ENCODE results near the gene MTERF4.

Gene MTERF4

DNA sequence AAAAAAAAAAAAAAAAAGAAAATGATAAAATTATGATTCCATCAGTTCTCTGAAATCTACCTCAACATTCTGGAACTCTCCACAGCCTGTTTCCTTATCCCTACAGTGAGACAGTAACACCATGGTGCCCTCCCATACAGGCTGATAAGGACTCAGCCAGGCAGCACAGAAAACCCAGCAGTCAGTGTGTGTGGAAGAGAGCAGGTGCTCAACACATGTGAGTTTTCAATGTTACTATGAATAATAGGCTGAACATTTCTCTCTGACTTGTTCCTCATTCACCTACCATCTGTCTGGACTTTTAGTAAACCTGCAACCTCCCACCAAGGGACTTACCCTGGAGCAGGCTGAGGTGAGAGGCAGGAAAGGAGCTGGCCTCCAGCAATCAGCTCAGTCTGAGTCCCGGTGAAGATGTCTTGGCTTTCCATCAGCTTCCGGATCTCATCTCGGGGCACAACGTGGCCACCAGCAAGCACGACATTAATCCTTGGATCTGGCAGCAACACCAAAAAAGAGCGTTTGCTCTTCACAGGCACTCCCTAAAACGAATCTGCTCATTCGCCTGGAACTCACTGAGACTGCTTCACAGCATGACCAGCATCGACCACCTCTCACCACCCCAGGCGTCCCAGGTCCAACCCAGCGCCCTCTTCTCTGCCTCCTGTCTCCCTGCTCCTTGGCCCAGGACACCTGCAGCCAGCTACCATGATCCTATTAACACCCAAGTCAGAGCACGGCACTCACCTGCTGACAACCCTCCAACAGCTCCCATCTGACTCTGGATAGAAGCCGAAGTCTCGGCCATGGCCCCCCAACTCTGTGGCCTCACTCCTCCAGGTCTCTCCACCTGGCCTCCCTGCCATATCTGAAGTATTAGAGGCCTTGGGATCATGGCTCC lies 30.7 kb upstream of the MTERF4 start:
- no peak for DNase-seq

- no peak for DNase-seq
These were observed 29.4 kb upstream of the MTERF4 start for GRCh38 chr2:241131531-241131930.

- no peak for DNase-seq
These were observed 28.2 kb upstream of the MTERF4 start for GRCh38 chr2:241130316-241130715.

DNA sequence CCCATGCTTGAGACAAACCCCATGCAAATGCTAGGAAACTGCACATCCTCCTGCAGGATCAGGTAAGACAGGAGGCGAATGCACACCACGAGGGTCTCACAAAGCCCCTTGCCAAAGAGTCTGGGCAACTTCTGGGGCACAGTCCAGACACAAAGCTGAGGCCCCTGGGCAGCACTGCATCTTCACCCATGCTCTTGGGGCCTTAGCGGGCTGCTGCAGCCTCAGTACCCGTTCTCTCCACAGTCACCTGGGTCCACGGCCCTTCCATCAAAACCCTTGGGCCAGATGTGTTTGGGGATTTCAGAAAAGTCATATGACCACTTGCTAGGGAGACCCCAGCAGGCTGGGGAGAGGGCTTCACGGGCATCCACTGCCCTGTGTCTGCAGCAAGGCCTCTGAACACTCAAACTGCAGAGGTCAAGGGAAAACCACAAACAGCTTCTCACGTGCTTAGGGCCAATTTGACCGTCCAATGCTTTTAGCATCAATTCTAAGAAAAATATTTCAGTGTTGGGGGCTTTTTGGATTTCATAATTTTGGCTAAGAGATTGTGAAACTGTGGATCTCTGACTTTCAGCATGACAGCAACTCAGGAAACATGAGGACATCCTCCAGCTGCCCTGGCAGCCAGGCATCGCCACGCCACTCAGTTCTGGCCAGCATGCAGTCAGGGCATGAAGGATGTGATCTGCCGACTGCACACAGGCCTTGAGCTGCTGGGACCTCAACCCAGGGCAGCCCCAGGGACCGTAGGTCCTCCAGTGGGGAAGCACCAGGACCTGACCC lies 27.2 kb upstream of the MTERF4 start:
- DNase-seq = no peak

DNA sequence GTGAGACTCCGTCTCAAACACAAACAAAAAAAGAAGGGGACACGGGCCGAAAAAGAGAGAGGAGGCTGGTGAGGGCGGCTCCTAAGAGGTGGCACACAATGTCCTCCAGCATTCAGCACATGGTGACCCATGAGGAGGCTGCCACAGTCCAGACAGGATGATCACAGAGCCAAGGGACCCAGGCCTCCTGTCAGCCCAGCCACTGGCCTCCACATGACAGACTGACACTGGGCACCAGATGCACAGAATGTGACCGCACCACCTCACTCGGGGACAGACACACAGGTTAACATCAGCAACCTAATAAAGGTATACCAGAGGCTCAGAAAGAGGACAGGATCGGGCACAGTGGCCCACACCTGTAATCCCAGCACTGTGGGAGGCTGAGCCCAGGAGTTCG lies 26.2 kb upstream of the MTERF4 start:
- no peak for DNase-seq

GRCh38 chr2:241126771-241127202 lies 24.7 kb upstream of the MTERF4 start:
- no peak for DNase-seq

- DNase-seq = no peak
These were observed 24.1 kb upstream of the MTERF4 start for GRCh38 chr2:241126201-241126611.

DNA sequence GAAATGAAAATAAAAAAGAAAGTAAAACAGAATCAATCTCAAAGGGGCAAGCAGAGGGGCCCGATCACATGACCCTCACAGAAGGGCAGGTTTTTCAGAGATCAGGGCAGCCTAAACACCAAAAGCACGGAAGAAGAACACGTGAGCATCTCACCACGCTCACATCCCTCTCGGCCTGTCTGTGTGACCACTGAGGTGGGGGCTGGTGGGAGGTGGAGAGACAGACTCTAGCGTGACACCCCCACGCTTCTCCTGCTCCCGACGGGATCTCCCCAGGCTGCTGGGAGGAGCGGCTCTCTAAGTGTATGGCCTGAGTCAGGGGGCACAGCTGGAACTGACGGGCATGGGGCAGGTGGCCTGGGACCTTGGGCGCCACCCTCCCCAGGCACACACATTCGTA lies 23.5 kb upstream of the MTERF4 start:
- DNase-seq = no peak

DNA sequence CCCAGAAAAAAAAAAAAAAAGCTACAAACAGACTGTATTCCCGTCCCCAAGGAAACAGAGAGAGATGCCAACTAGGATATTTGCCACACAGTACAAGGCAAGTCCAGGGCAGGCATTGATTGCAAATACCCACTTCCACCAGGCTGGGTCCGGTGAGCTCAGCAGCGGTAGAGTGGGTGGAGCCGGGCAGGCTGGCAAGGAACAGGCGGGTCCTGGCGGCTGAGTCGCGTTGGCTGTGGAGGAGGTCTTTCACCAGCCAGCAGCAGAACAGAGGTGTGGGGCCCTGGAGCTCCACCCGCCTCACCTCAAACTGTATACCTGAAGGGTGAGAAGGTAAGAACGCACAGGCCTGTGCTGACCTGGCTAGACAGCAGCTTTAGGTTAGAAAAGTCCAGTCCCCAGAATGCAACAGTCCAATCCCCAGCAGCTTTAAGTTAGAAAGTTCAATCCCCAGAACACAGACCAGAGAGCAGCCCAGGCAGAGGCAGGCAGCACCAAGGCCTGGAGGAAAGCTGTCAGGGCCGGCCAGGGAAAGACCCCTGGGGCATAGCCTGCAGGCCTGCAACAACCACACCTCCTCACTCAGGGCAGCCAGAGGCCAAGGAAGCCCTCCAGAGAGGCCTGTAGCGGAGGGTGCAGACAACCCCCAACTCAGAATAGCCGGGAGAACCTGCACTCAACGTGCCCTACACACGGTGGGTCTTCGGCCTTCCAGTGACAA lies 21.9 kb upstream of the MTERF4 start:
- no peak for DNase-seq

GRCh38 chr2:241122376-241123002 lies 20.4 kb upstream of the MTERF4 start:
- DNase-seq = no peak

DNA sequence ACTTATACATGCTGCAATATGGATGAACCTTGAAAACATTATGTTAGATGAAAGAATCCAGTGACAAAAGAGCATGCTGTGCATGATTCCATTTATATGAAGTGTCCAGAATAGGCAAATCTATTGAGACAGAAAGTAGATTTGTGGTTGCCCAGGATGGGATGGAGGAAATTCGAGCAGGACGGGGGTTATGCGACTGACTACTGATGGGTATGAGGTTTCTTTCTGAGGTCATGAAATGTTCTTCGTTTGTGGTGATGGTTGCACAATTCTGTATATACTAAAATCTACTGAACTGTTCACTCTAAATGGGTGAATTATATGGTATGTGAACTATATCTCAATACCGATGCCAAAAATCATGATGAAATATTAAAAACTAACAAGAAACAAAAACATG lies 18.9 kb upstream of the MTERF4 start:
- no peak for DNase-seq

DNA sequence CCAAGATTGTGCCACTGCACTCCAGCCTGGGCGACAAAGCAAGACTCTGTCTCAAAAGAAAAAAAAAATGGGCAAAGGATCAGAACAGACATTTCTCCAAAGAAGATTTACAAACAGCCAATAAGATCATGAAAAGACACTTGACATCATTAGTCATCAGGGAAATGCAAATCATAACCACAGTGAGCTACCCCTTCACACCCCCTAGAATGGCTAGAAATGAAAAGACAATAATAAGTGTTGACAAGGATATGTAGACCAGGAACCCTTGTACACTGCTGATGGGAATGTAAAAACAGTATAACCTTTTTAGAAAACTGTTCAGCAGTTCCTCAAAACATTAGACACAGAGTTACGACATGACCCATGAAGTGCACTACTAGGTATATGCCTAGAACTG lies 18.4 kb upstream of the MTERF4 start:
- DNase-seq = no peak

DNA sequence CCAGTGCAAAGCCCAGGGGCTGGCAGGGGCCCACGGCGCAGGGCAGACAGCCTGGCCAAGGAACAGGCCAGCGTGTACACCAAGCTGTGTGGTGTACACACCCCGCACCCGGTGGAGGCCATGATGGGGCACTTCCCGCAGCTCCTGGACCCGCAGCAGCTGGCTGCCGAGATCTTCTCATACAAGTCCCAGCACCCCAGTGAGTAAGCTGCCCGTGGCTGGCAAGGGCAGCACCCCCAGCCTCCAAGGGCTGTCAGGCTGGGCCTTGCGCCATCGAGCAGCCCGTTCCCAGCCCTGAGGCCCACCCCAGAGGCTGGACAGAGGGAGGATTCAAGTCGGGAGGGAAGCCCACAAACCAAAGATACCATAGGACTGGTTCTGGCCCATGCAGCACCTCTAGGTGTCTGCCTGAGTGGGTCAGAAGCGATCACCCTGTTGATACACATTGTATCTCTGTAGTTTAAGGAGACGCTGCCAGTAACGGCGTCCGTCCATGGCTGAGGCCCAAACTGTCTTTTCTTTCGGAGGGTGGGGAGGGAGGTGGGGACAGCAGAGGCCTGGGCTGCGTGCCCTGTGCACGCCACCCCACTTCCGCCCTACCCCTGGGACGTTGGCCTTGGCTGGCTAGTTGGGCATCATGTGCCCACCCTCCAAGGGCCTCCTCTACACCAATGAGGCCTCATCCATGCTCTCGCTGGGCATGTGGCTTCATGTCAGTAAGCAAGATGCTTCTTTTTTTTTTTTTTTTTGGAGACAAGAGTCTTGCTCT lies 16.8 kb upstream of the MTERF4 start:
- DNase-seq = no peak

DNA sequence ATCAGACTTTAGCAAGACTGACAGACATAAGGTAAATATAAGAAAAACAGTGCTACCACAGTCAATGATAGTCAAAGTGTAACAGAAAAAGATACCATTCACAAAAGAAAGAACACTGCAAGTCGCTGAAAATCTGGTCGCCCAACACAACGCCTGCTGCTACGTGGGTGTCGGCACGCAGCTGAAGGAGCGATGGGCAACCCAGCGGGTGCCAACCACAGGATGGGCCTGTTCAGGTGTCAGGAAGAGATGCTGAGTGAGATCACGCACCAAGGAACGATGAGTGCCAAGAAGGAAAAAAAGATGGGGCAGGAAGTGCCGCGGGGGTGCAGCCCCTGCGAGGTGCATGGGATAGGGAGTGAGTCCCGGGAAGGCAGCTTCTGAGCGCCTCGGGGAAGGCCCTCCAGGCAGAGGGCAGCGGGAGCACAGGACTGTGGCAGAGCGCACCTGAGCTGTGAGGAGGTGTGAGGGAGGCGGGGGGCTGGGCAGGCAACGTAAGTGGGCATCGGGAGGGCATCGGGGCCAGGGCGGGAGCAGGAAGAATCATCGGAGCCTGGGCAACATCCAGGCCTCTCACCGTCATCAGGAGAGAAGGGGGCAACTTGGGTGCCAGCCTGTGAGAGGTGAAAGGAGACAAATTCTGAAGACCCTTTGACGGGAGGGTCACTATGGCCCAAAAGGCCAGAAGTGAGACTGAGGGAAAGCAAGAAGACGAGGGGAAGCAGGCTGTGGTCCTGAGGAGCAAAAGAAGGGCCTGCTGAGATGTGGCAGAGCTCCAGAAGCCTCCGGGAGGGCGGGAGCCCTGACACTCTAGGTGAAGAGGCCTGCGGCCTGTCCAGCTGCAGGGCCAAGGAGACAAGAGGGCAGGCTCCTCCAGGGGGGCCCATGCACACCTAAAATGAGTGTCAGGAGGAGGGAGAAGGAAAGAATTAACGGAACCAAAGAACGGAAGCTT lies 14.8 kb upstream of the MTERF4 start:
- no peak for DNase-seq

- DNase-seq = no peak
These were observed 13.3 kb upstream of the MTERF4 start for GRCh38 chr2:241115361-241115760.

DNA sequence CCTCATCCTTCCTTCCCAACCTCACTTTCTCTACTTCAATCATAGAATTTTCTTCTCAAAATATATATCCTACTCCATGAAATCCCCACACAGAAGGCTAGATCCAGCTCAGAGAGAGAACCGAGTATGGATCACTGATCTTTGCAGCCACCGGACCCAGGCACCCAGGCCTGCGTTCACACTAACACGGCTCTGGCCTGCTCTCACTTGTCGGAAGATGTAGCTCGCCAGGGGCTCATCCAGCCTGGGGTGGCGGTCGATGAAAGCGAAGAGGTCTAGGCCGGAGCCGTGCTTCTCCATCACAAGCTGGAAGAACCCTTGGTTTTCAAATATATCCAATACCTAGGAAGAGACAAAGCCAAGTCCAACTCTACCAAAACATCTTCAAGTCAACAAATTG lies 12.7 kb upstream of the MTERF4 start:
- no peak for DNase-seq

DNA sequence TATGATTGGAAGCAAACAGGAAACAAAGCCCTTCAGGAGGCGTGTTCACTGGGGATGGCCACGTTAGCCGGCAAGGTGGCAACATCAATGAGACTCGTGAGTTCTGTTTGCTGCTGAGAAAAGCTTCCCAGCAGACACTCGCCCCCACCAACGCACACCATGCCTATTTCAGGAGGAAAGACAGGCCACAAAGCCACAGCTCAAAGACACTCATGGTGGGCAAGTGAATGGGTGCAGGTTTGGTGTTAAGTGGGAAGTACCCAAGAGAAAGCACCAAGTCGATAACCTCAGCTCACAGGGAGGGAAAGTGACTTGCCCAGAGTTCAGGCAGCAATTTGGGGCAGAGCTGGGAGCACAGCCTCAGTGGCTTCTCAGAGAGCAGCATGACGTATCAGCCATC lies 10.5 kb upstream of the MTERF4 start:
- DNase-seq = no peak

- no peak for DNase-seq
These were observed 10.0 kb upstream of the MTERF4 start for GRCh38 chr2:241112046-241112445.

- no peak for DNase-seq
These were observed 9.3 kb upstream of the MTERF4 start for GRCh38 chr2:241111440-241111805.

GRCh38 chr2:241110607-241111439 lies 8.7 kb upstream of the MTERF4 start:
- no peak for DNase-seq
